HEK293 (cell line): ENCODE measurements around the gene FBXL15.

Experiments used
- FEZF1 ChIP-seq: fragments of 450-650 bp; formaldehyde crosslinking; IDR thresholded peaks from 2 replicates; pipeline ENCODE4 v1.5.1; 2016; ENCODE audit warnings: missing biosample characterization, missing genetic modification characterization
- GFI1B ChIP-seq: fragments of 450-650 bp; formaldehyde crosslinking; IDR thresholded peaks from 2 replicates; pipeline ENCODE4 v1.5.1; 2016; ENCODE audit warnings: missing biosample characterization, missing genetic modification characterization
- HOXD13 ChIP-seq: sonication (generic); formaldehyde crosslinking; IDR thresholded peaks from 2 replicates; pipeline ENCODE4 v1.8.0; 2022; ENCODE audit warnings: missing genetic modification reagents, borderline replicate concordance
- KLF1 ChIP-seq: fragments of 450-650 bp; formaldehyde crosslinking; IDR thresholded peaks from 2 replicates; pipeline ENCODE4 v1.5.1; 2016; ENCODE audit warnings: missing biosample characterization, missing genetic modification characterization
- KLF10 ChIP-seq: fragments of 450-650 bp; IDR thresholded peaks from 2 replicates; pipeline ENCODE4 v1.5.1; 2018; ENCODE audit warnings: missing biosample characterization, mild to moderate bottlenecking, missing genetic modification characterization
- KLF16 ChIP-seq: fragments of 450-650 bp; formaldehyde crosslinking; IDR thresholded peaks from 2 replicates; pipeline ENCODE4 v1.5.1; 2017; ENCODE audit warnings: missing biosample characterization, missing genetic modification characterization
- PRDM1 ChIP-seq: fragments of 450-650 bp; formaldehyde crosslinking; IDR thresholded peaks from 2 replicates; pipeline ENCODE4; 2016; ENCODE audit warnings: missing biosample characterization, missing genetic modification characterization
- REPIN1 ChIP-seq: fragments of 450-650 bp; formaldehyde crosslinking; IDR thresholded peaks from 2 replicates; pipeline ENCODE4 v1.5.1; 2017; ENCODE audit warnings: missing biosample characterization, missing genetic modification characterization, low read depth
- ZBTB20 ChIP-seq: fragments of 450-650 bp; formaldehyde crosslinking; IDR thresholded peaks from 2 replicates; pipeline ENCODE4 v1.5.1; 2016; ENCODE audit warnings: missing biosample characterization, missing genetic modification characterization
- ZBTB7A ChIP-seq: fragments of 450-650 bp; formaldehyde crosslinking; IDR thresholded peaks from 2 replicates; pipeline ENCODE4 v1.5.1; 2016; ENCODE audit warnings: low read depth, missing biosample characterization, missing genetic modification characterization
- ZNF112 ChIP-seq: fragments of 450-650 bp; formaldehyde crosslinking; IDR thresholded peaks from 2 replicates; pipeline ENCODE4 v1.5.0; 2017; ENCODE audit warnings: missing biosample characterization, missing genetic modification characterization
- ZNF138 ChIP-seq: fragments of 450-650 bp; formaldehyde crosslinking; IDR thresholded peaks from 2 replicates; pipeline ENCODE4 v1.5.1; 2016; ENCODE audit warnings: missing biosample characterization, missing genetic modification characterization, borderline replicate concordance
- ZNF2 ChIP-seq: fragments of 450-650 bp; formaldehyde crosslinking; IDR thresholded peaks from 2 replicates; pipeline ENCODE4 v1.5.1; 2016; ENCODE audit warnings: missing biosample characterization, missing genetic modification characterization
- ZNF426 ChIP-seq: fragments of 450-650 bp; formaldehyde crosslinking; IDR thresholded peaks from 2 replicates; pipeline ENCODE4 v1.5.1; 2017; ENCODE audit warnings: missing biosample characterization, missing genetic modification characterization, mild to moderate bottlenecking, inconsistent platforms, moderate library complexity
- ZNF544 ChIP-seq: fragments of 450-650 bp; formaldehyde crosslinking; IDR thresholded peaks from 2 replicates; pipeline ENCODE4 v1.5.0; 2017; ENCODE audit warnings: missing biosample characterization, missing genetic modification characterization
- ZNF549 ChIP-seq: fragments of 450-650 bp; IDR thresholded peaks from 2 replicates; pipeline ENCODE4 v1.5.1; 2018; ENCODE audit warnings: missing biosample characterization, missing genetic modification characterization, mild to moderate bottlenecking, inconsistent platforms, moderate library complexity
- ZNF571 ChIP-seq: fragments of 450-650 bp; formaldehyde crosslinking; IDR thresholded peaks from 2 replicates; pipeline ENCODE4 v1.5.0; 2017; ENCODE audit warnings: missing biosample characterization, missing genetic modification characterization
- ZNF621 ChIP-seq: fragments of 450-650 bp; formaldehyde crosslinking; IDR thresholded peaks from 2 replicates; pipeline ENCODE4 v1.5.1; 2017; ENCODE audit warnings: missing biosample characterization, missing genetic modification characterization
- ZNF623 ChIP-seq: fragments of 450-650 bp; formaldehyde crosslinking; IDR thresholded peaks from 2 replicates; pipeline ENCODE4 v1.5.1; 2016; ENCODE audit warnings: missing biosample characterization, missing genetic modification characterization
- ZNF664 ChIP-seq: fragments of 450-650 bp; formaldehyde crosslinking; IDR thresholded peaks from 2 replicates; pipeline ENCODE4 v1.5.1; 2016; ENCODE audit warnings: missing biosample characterization, missing genetic modification characterization
- ZNF677 ChIP-seq: fragments of 450-650 bp; IDR thresholded peaks from 2 replicates; pipeline ENCODE4 v1.5.0; 2018; ENCODE audit warnings: missing biosample characterization, mild to moderate bottlenecking, missing genetic modification characterization, moderate library complexity
- ZNF747 ChIP-seq: fragments of 450-650 bp; formaldehyde crosslinking; IDR thresholded peaks from 2 replicates; pipeline ENCODE4 v1.5.1; 2016; ENCODE audit warnings: missing biosample characterization, missing genetic modification characterization
- ZNF830 ChIP-seq: fragments of 450-650 bp; IDR thresholded peaks from 2 replicates; pipeline ENCODE4 v1.5.0; 2018; ENCODE audit warnings: missing biosample characterization, missing genetic modification characterization, low read depth, mild to moderate bottlenecking, moderate library complexity
- ZNF843 ChIP-seq: fragments of 450-650 bp; formaldehyde crosslinking; IDR thresholded peaks from 2 replicates; pipeline ENCODE4 v1.5.1; 2016; ENCODE audit warnings: missing biosample characterization, missing genetic modification characterization
- ZSCAN23 ChIP-seq: fragments of 450-650 bp; formaldehyde crosslinking; IDR thresholded peaks from 2 replicates; pipeline ENCODE4 v1.5.1; 2016; ENCODE audit warnings: missing biosample characterization, missing genetic modification characterization
- ZXDB ChIP-seq: fragments of 450-650 bp; formaldehyde crosslinking; IDR thresholded peaks from 2 replicates; pipeline ENCODE4 v1.5.1; 2016; ENCODE audit warnings: missing biosample characterization, missing genetic modification characterization
- TF ChIP-seq, protein P1 (sequence below): sonication (generic); formaldehyde crosslinking; IDR thresholded peaks from 2 replicates; pipeline ENCODE4 v1.8.1; 2022; ENCODE audit warnings: mild to moderate bottlenecking, moderate library complexity, missing genetic modification reagents
- TF ChIP-seq, protein P2 (sequence below): fragments of 450-650 bp; formaldehyde crosslinking; IDR thresholded peaks from 2 replicates; pipeline ENCODE4 v1.5.1; 2016; ENCODE audit warnings: missing biosample characterization, missing genetic modification characterization, borderline replicate concordance
- TF ChIP-seq, protein P3 (sequence below): fragments of 450-650 bp; formaldehyde crosslinking; IDR thresholded peaks from 2 replicates; pipeline ENCODE4 v1.5.1; 2016; ENCODE audit warnings: missing biosample characterization, missing genetic modification characterization
- TF ChIP-seq, protein P4 (sequence below): fragments of 450-650 bp; formaldehyde crosslinking; IDR thresholded peaks from 2 replicates; pipeline ENCODE4 v1.5.1; 2016; ENCODE audit warnings: missing biosample characterization, missing genetic modification characterization, borderline replicate concordance

Gene FBXL15

DNA sequence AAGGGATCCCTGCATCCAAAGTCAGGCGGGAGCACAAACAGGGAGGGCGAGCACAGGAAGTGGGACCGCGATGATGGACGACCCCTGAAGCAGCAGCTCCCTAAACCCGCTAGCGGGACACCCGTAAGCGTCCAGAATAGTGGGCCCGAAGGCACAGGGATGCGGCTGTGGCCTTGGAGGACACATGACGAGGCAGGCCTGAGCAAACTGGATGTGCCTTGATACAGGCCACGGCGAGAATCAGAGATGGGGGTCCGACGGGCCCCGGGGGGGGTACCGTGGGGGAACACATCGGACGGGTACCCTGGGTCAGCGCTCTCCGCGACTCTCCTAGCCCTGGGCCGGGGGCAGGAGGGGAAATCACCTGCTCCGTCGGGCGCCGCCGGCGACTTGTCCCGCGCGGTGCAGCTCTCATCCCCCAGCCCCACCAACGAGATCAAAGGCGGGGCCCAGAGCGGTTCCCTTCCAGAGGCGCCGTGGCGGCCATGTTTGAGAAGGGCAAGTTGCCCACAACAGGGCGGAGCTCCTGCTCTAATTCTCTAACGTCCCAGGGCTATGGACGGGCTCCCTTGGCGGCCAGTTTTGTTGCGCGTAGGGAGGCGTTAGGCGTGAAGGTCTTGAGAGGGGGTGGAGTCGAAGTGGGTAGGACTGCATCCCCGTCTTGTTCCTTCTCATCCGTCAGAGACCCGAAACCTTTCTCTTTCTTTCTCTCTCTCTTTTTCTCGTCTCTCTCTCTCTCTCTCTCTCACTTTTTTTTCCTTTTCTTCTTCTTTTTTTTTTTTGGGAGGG, 11.7 kb downstream of the FBXL15 start, which contains the start of gene CUEDC2 (continued):
- TF ChIP-seq ZNF549 (tag by site-specific recombination) (no peak), ZNF2 (tag by site-specific recombination) (peak; percentile 59), ZNF571 (tag by site-specific recombination) (no peak), KLF16 (peak; percentile 82), ZSCAN23 (tag by site-specific recombination) (no peak; the same call in 1 of the 2 replicates), REPIN1 (no peak), ZNF623 (tag by site-specific recombination) (0 out of 2 replicates have a peak, but pooled peaks have one; percentile 16), PRDM1 (peak; percentile 96), ZNF843 (tag by site-specific recombination) (peak; percentile 77), FEZF1 (tag by site-specific recombination) (no peak), ZNF830 (tag by site-specific recombination) (no peak), ZNF112 (tag by site-specific recombination) (no peak), ZBTB7A (tag by site-specific recombination) (peak; percentile 88), ZNF677 (tag by site-specific recombination) (no peak), ZBTB20 (tag by site-specific recombination) (peak; percentile 91), ZNF544 (tag by site-specific recombination) (no peak), ZNF664 (tag by site-specific recombination) (no peak), GFI1B (tag by site-specific recombination) (peak; percentile 56; the same call in 1 of the 2 replicates), KLF1 (tag by site-specific recombination) (peak; percentile 83), ZNF138 (tag by site-specific recombination) (no peak), ZNF747 (no peak), ZNF426 (tag by site-specific recombination) (no peak), ZXDB (tag by site-specific recombination) (peak; percentile 92), KLF10 (tag by site-specific recombination) (peak; percentile 50; the same call in 1 of the 2 replicates), HOXD13 (CRISPR knock-in tag) (no peak), ZNF621 (tag by site-specific recombination) (no peak)
- TF ChIP-seq, protein P1, sequence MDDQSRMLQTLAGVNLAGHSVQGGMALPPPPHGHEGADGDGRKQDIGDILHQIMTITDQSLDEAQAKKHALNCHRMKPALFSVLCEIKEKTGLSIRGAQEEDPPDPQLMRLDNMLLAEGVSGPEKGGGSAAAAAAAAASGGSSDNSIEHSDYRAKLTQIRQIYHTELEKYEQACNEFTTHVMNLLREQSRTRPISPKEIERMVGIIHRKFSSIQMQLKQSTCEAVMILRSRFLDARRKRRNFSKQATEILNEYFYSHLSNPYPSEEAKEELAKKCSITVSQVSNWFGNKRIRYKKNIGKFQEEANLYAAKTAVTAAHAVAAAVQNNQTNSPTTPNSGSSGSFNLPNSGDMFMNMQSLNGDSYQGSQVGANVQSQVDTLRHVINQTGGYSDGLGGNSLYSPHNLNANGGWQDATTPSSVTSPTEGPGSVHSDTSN (CRISPR knock-in tag) = no peak
- TF ChIP-seq, protein P2, sequence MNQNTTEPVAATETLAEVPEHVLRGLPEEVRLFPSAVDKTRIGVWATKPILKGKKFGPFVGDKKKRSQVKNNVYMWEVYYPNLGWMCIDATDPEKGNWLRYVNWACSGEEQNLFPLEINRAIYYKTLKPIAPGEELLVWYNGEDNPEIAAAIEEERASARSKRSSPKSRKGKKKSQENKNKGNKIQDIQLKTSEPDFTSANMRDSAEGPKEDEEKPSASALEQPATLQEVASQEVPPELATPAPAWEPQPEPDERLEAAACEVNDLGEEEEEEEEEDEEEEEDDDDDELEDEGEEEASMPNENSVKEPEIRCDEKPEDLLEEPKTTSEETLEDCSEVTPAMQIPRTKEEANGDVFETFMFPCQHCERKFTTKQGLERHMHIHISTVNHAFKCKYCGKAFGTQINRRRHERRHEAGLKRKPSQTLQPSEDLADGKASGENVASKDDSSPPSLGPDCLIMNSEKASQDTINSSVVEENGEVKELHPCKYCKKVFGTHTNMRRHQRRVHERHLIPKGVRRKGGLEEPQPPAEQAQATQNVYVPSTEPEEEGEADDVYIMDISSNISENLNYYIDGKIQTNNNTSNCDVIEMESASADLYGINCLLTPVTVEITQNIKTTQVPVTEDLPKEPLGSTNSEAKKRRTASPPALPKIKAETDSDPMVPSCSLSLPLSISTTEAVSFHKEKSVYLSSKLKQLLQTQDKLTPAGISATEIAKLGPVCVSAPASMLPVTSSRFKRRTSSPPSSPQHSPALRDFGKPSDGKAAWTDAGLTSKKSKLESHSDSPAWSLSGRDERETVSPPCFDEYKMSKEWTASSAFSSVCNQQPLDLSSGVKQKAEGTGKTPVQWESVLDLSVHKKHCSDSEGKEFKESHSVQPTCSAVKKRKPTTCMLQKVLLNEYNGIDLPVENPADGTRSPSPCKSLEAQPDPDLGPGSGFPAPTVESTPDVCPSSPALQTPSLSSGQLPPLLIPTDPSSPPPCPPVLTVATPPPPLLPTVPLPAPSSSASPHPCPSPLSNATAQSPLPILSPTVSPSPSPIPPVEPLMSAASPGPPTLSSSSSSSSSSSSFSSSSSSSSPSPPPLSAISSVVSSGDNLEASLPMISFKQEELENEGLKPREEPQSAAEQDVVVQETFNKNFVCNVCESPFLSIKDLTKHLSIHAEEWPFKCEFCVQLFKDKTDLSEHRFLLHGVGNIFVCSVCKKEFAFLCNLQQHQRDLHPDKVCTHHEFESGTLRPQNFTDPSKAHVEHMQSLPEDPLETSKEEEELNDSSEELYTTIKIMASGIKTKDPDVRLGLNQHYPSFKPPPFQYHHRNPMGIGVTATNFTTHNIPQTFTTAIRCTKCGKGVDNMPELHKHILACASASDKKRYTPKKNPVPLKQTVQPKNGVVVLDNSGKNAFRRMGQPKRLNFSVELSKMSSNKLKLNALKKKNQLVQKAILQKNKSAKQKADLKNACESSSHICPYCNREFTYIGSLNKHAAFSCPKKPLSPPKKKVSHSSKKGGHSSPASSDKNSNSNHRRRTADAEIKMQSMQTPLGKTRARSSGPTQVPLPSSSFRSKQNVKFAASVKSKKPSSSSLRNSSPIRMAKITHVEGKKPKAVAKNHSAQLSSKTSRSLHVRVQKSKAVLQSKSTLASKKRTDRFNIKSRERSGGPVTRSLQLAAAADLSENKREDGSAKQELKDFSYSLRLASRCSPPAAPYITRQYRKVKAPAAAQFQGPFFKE (tag by site-specific recombination) = no peak
- TF ChIP-seq, protein P3, sequence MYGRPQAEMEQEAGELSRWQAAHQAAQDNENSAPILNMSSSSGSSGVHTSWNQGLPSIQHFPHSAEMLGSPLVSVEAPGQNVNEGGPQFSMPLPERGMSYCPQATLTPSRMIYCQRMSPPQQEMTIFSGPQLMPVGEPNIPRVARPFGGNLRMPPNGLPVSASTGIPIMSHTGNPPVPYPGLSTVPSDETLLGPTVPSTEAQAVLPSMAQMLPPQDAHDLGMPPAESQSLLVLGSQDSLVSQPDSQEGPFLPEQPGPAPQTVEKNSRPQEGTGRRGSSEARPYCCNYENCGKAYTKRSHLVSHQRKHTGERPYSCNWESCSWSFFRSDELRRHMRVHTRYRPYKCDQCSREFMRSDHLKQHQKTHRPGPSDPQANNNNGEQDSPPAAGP = no peak; the same call in 1 of the 2 replicates
- TF ChIP-seq, protein P4, sequence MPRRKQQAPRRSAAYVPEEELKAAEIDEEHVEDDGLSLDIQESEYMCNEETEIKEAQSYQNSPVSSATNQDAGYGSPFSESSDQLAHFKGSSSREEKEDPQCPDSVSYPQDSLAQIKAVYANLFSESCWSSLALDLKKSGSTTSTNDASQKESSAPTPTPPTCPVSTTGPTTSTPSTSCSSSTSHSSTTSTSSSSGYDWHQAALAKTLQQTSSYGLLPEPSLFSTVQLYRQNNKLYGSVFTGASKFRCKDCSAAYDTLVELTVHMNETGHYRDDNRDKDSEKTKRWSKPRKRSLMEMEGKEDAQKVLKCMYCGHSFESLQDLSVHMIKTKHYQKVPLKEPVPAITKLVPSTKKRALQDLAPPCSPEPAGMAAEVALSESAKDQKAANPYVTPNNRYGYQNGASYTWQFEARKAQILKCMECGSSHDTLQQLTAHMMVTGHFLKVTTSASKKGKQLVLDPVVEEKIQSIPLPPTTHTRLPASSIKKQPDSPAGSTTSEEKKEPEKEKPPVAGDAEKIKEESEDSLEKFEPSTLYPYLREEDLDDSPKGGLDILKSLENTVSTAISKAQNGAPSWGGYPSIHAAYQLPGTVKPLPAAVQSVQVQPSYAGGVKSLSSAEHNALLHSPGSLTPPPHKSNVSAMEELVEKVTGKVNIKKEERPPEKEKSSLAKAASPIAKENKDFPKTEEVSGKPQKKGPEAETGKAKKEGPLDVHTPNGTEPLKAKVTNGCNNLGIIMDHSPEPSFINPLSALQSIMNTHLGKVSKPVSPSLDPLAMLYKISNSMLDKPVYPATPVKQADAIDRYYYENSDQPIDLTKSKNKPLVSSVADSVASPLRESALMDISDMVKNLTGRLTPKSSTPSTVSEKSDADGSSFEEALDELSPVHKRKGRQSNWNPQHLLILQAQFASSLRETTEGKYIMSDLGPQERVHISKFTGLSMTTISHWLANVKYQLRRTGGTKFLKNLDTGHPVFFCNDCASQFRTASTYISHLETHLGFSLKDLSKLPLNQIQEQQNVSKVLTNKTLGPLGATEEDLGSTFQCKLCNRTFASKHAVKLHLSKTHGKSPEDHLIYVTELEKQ (tag by site-specific recombination) = no peak
